Kidney epithelial cell (primary cell): ENCODE measurements around the gene PRRX2. TPM values are rescaled to one million over a fixed set of nuclear protein-coding genes. Genes with fewer than 3 reads are reported as not detected.
"Not testable (repeated sequence)": the region's sequence is repeated elsewhere in the genome, so short reads cannot be mapped to it uniquely, and the experiment has no call there.

Source experiments
- DNase-seq: peaks from one replicate; pipeline ENCODE4 v3.0.0-alpha.2; 2010; ENCODE audit warnings: low read depth
- H3K27me3 ChIP-seq: 2 replicates; pipeline ENCODE4 v1.6.0; 2011; ENCODE audit warnings: low read length; ENCODE audit not compliant: control insufficient read depth, insufficient read depth
- H3K36me3 ChIP-seq: 2 replicates; pipeline ENCODE4 v1.5.1; 2011; ENCODE audit warnings: low read length; ENCODE audit not compliant: control insufficient read depth, insufficient read depth
- H3K4me3 ChIP-seq: 2 replicates; pipeline ENCODE4 v1.5.1; 2011; ENCODE audit warnings: low read depth, mild to moderate bottlenecking, control low read depth, low read length
- CTCF ChIP-seq: IDR thresholded peaks from 2 replicates; pipeline ENCODE4 v1.5.1; 2011; ENCODE audit warnings: mild to moderate bottlenecking, moderate library complexity, low read length, control low read depth, inconsistent platforms; ENCODE audit not compliant: insufficient read depth, poor library complexity, severe bottlenecking
- total RNA-seq: library from RNA; depleted of rRNA; stranded (reverse); fragments of >200 nt; gene quantifications from 2 replicates; pipeline ENCODE4 v1.2.3, GENCODE V29; 2015

Gene PRRX2
- total RNA-seq, 1 donor from 2014 or later, result not detected

GRCh38 chr9:129755151-129755550 is 89.7 kb downstream of the PRRX2 start:
- no peak for TF ChIP-seq CTCF
- Histone ChIP-seq H3K36me3 (no peaks in the 10 kb centered on the region), H3K27me3 (peaks cover 2% of the 10 kb centered on the region), H3K4me3 (no peak overlapping the region)
- DNase-seq, result no peak

- TF ChIP-seq CTCF, result no peak
- no peak for DNase-seq
- H3K36me3 ChIP-seq, result no peaks in the 10 kb centered on the region
- no peak overlapping the region for H3K4me3 ChIP-seq
- H3K27me3 ChIP-seq, result peaks cover 2% of the 10 kb centered on the region
Observed at GRCh38 chr9:129756191-129756590, 90.7 kb downstream of the PRRX2 start.

GRCh38 chr9:129757045-129757444 is 91.6 kb downstream of the PRRX2 start:
- peaks cover 2% of the 10 kb centered on the region for H3K27me3 ChIP-seq
- no peak for TF ChIP-seq CTCF
- no peak overlapping the region for H3K4me3 ChIP-seq
- DNase-seq, result no peak
- no peaks in the 10 kb centered on the region for H3K36me3 ChIP-seq

GRCh38 chr9:129759319-129759718 is 93.9 kb downstream of the PRRX2 start:
- H3K36me3 ChIP-seq, result no peaks in the 10 kb centered on the region
- no peak overlapping the region for H3K4me3 ChIP-seq
- TF ChIP-seq CTCF, result no peak
- peaks cover 2% of the 10 kb centered on the region for H3K27me3 ChIP-seq
- no peak for DNase-seq

GRCh38 chr9:129759804-129760502 is 94.5 kb downstream of the PRRX2 start:
- TF ChIP-seq CTCF, result no peak
- Histone ChIP-seq H3K36me3 (no peaks in the 10 kb centered on the region), H3K27me3 (peaks cover 2% of the 10 kb centered on the region), H3K4me3 (no peak overlapping the region)
- DNase-seq, result no peak

- H3K27me3 ChIP-seq, H3K4me3 ChIP-seq, DNase-seq, H3K36me3 ChIP-seq: not testable (repeated sequence)
Observed at GRCh38 chr9:129760784-129761183, 95.3 kb downstream of the PRRX2 start.
